OCI-LY7 (cell line): ENCODE data around the gene SPAG6.

Experiments used
- CTCF ChIP-seq: fragments of 200-600 bp; sonication (generic); conservative IDR thresholded peaks from 2 replicates; pipeline ENCODE4 v1.5.1; 2014; ENCODE audit warnings: mild to moderate bottlenecking, antibody characterized with exemption, low read length, moderate library complexity, mixed read lengths
- EZH2phosphoT487 ChIP-seq: fragments of 200-600 bp; sonication (generic); IDR thresholded peaks from 2 replicates; pipeline ENCODE4 v1.6.1; 2018; ENCODE audit warnings: low read depth, borderline replicate concordance, mild to moderate bottlenecking, mixed run types, antibody characterized with exemption, low read length, moderate library complexity, mixed read lengths

DNA sequence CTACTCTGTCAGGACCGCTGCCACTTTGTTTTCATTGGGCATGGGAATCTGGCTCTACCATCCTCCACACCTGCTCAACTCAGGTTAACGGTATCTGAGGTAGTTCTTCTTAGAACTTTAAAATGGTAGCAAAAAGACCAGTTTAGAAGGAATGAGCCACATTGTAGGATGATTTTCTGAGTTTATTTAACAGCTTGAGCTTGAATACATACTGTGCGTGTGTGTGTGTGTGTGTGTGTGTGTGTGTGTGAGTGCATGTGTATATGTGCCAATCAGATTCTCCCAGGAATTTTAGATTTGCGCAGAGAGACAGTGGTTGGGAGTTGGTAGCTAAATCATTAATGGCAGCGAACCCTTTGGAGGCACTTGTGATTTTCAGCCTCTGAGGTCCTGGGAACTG is 81.4 kb downstream of the SPAG6 start:
- TF ChIP-seq CTCF (no peak), EZH2phosphoT487 (no peak)
